HG03060 (cell line): ENCODE results near the gene CCS.
"Not testable (repeated sequence)": the region's sequence is repeated elsewhere in the genome, so short reads cannot be mapped to it uniquely, and the experiment has no call there.

ENCODE experiments used
- ATAC-seq: cut with Tn5 transposase; IDR thresholded peaks from one replicate; pipeline ENCODE4 v1.9.1; 2021; ENCODE audit warnings: low read depth, moderate number of reproducible peaks; ENCODE audit not compliant: unreplicated experiment

Gene CCS

DNA sequence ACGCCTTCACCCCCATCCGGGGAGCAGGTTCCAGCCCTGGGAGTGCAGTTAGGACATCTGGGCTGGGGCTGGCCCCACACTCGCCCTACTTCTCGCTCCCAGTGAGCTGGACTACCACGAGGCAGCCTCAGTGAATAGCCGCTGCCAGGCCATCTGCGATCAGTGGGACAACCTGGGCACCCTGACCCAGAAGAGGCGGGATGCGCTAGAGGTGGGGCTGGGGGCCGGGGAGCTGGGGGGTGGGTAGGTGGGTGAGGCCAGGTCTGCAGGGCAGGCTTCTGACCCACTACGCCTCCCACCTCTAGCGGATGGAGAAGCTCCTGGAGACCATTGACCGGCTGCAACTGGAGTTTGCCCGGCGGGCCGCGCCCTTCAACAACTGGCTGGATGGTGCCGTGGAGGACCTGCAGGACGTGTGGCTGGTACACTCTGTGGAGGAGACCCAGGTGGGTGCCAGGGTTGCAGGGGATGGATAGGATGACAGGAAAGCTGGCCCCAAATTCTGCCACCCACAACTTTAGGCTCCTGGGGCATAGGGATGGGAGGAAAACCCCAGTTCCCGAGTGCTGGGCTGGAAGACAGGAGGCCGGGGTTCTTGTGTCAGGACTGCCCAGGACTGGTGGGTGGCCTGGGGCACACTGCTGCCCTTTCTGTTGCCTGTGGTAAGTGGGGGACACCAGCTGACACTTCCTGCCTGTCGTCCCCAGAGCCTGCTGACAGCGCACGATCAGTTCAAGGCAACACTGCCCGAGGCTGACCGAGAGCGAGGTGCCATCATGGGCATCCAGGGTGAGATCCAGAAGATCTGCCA lies 32.9 kb upstream of the CCS start:
- no peak for ATAC-seq

DNA sequence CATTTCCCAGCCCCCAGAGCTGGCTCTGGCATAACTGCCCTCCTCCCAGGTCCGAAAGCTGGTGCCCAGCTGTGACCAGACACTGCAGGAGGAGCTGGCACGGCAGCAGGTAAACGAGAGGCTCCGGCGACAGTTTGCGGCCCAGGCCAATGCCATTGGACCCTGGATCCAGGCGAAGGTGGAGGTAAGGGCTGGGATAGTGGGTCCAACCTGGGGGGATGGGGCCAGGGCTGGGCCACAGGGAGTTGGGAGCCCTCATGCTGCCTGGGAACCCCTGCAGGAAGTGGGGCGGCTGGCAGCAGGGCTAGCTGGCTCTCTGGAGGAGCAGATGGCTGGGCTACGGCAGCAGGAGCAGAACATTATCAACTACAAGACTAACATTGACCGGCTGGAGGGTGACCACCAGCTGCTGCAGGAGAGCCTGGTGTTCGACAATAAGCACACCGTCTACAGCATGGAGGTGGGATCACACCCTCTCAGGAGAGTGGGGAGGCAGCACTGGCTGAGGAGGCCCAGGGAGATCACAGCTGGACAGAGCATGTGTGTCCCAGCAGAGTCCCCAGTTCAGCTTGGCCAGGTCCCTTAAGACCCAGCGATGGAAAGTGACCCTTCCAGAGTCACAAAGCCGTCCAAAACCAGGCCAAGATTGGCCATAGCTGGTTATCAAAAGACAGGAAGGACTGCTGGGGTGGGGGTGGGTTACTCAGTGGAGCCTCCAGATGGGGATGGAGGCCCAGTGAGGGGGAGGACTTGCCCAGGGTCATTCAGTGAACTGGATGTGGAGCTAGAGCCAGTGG lies 31.6 kb upstream of the CCS start:
- ATAC-seq: no peak

DNA sequence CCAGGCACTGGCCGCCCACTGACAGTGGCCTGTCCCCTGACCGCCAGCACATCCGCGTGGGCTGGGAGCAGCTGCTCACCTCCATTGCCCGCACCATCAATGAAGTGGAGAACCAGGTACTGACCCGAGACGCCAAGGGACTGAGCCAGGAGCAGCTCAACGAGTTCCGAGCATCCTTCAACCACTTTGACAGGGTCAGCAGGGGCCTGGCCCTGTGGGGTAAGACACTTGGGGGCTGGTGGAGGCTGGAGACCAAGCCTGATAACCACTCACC lies 31.1 kb upstream of the CCS start:
- no peak for ATAC-seq

DNA sequence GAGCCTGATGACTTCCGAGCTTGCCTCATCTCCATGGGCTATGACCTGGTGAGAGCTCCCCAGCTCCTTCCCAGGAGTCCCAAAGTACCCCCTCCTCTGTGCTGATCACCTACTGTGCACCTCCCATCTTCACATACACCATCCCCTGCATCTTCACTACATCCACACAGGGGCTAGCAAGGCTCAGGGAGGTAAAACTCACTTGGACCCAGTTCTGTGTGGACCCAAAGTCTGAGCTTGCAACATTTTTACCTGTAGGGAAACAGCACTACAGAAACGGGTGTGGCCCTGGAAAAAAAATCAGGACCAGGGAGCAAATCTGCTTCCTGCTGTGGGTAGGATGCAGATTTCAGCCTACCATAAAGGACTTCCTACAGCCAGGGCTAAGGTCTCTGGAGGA lies 30.7 kb upstream of the CCS start:
- ATAC-seq: no peak

DNA sequence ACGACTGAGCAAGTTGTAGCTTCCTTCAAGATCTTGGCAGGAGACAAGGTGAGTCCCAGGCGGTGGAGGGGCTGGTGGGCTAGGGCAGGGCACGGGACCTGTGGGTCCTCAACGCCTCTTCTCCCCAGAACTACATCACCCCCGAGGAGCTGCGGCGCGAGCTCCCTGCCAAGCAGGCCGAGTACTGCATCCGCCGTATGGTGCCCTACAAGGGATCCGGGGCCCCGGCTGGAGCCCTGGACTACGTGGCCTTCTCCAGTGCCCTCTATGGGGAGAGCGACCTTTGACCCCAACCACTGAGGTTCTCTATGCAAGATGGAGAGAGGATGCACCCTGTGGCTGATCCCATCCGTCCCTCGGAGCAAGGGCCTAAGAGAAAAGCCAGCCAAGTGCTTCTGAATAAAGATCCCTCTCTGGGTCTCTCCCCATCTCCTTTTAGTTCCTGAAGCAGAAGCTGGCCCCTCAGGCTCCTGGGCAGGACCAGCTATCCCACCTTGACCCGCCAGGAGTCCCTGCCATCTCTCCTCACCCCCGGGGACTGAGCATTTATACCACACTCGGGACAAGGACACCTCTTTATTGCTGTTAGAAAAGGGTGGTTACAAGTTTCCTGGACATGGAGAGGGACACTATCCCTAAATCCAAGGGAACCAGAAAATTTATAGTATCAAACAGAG lies 29.9 kb upstream of the CCS start:
- no peak for ATAC-seq

DNA sequence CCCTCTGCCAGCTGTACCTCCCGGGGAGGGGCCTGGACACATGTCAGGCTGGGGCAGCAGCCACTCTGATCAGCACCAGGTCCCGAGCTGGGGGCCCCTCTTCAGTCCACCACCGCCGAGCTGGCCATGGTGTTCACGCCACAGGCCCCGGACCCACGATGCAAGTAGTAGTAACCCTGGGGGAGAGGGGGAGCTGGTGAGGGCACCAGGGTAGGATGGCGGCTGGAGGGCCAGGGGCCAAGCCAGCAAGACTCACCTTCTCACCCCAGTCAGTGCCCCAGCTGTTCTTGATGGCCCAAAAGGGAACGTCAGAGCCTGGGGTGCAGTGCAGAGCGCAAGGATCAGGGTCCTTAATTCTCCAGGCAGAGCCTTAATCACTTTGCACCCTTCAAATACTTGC lies 29.2 kb upstream of the CCS start:
- no peak for ATAC-seq

DNA sequence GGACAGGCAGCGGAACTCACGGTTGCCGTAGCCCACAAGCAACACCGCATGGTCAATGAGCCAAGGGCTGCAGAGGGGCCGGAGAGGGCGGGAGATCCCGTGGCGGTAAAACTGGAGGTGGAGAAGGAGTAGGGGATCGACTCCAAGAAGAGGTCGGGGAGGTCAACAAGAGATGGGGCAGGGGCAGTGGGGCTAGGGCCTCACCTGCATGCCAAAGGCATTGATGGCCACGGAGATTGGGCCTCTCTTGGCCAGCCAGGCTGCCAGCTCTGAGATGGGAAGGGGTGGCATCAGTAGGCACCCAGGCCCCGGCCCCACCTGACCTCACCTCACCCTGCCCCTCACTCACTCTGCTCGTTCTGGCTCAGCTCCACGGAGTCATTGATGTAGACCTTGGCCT lies 28.4 kb upstream of the CCS start:
- no peak for ATAC-seq

DNA sequence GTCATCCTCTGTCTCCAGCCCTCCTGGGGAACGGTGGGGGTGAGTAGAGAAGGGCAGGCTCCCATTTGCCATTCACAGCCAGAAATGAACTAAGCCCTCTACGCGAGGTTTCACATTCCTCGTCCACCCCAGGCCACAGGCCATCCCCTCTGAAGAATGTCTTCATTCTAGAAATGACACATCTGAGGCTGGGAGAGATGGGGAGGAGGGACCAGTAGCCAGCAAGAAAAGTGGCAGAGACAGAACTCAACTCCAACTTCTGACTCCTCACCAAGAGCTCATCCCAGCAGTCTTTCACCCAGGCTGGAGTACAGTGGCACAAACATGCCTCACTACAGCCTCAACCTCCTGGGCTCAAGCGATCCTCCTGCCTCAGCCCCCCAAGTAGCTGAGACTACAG lies 28.0 kb upstream of the CCS start:
- ATAC-seq: no peak

DNA sequence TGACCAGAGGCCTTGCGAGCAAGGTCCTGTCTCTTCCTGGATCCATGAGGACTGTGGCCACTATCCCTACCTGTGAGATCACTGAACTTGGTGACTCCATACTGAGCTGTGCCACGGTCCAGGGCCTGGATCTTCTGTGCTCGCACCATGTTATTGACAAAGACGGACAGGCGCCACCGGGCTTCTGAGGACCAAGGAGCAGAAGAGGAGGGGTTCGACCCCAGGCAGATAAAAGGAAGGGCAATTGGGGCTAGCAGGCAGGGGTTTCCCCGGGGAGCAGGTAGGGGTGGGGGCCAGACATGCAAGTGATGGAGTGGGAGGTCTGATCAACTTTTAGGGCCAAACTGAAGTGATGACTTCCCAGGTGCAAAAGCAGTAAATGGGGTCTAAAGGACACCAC lies 26.8 kb upstream of the CCS start:
- ATAC-seq: no peak

DNA sequence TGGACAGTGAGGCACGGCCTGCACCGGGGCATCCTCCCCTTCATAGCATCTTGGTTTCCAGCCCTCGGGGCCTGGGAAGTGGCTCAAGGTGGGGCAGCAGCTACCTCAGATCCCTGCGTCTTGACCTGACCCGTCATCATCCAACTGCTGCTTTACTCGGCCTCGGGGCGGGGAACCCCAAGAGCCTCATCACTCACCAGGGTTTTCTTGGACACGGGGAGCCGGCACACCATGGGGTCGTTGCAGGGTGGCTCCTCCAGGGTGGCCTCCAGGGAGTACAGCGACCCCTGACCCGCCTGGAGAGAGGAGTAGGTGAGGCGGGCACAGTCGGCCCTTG lies 25.2 kb upstream of the CCS start:
- ATAC-seq: no peak

DNA sequence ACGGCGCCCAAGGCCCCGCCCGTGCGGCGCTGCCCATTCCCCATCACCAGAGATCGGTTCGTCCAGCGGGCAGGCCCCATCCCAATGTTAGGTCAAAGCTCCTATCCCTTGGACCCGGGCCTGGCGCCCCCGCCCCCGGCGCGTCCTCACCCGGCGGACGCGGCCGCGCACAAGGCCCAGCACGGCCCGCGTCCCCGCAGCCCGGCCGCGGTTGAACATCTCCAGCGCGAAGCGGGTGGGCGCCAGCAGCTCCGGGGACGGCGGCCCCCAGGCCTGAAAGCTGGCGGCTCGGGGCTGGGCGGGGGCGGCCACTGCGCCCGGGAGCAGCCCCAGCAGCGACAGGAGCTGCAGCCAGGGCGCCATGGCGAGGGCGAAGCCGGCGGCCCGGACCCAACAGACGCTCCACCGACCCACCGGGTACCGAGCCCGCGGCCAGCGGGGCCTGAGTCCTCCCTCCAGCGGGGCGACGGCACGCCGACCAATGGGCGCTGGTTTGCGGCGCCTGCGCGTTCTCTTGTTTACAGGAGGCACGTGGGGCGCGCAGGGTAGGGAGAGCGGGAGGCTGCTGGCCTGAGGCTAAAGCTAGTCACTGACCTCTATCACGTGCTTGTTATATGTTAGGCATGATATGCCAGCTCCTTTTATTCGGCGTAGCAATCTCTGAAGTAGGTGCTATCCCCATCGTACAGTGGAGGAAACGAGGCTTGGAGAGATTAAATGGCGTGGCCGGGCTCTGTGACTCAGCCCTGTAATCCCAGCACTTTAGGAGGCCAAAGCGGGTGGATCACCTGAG lies 24.7 kb upstream of the CCS start, which contains the start of gene CTSF:
Gene CTSF, minus strand, starts transcription at position 483 of the 793 bp plus-strand sequence. Its CDS starts 120 bp downstream, at position 363.
- no peak for ATAC-seq

DNA sequence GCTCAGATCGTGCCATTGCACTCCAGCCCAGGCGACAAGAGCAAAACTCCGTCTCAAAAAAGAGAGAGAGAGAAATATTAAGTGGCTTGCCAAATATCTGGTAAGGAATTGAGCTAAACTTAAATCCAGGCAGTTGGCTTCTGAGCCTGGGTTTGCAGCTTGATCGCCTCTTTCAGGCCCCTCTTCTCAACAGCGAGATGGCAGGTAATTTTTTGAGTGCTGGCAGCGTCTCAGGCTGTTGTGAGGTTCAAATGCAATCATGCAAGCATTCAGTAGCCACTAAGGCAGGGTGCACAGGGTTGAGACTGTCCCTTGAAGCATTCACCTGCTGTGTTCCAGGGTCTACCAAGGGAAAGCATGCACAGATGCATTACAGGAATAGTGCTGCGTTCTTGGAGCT lies 23.9 kb upstream of the CCS start:
- no peak for ATAC-seq

DNA sequence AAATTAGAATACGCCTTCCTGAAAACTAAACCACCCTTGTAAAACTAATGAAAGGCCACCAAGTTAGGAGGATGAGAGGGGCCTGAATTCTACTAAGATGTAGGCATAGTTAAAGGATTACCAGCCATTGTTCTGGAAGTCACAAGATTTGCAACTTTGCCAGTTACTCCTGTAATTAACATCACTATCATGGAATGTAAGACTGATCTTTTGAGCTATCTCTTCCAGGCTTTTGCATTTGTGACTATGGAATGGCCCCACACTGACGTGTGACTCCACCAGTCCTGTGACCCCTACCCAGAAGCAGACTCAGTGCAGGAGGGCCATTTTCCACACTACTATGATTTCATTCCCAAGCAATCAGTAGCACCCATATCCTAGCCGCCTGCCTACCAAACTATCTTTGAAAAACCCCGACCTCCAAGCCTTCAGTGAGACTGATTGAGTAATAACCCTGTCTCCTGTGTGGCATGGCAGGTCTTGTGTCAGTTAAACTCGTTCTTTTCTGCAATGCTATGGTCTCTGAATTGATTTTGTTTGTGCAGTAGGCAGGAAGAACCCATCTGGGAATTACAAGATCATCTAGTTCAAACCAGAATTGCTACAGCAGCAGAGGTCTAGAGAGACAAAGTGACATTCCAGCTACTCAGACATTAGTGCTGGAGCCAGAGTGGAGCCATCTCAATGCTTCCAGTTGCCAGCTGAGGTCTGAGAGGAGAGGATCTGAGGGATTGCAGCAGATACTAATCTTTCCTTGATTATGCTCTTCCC lies 22.7 kb upstream of the CCS start:
- ATAC-seq: no peak

DNA sequence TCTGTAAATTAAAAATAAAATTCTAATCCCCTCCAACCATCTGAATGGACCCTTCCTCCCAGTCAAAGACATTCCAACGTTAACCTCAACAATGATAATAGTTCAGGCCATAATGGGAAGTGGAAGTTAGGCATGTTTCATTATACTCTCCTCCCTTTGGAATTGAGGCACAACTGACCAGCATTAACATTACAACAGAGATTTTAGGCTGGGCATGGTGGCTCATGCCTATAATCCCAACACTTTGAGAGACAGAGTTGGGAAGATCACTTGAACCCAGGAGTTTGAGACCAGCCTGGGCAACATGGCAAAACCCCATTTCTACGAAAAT lies 22.2 kb upstream of the CCS start:
- ATAC-seq: no peak

DNA sequence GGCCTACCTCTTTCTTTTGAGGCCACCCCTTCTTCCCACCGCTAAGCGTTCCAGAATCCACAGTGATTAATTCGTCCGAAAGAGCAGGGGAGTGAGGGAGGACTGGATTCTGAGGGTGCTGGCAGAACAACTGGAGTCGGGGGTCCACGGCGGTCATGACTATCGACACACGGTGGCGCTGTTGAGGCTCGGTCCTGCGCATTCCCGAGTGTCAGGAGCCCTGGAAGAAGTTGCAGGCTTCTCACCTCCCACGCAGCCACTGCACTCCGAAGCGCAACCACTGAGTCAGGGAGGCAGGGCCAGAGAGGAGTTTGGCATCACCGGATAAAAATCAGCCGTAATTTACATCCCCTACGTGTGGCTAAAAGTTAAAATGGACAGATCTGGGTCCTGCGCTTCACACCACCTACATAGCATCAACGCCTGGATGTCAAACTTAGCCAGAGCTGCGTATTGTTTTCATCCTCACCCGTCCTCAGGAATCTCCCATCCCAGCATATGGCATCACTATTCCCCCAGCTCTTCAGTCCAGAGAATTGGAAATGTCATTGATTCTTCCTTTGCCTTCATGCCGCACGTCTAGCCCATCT lies 13.9 kb upstream of the CCS start:
- ATAC-seq: no peak

DNA sequence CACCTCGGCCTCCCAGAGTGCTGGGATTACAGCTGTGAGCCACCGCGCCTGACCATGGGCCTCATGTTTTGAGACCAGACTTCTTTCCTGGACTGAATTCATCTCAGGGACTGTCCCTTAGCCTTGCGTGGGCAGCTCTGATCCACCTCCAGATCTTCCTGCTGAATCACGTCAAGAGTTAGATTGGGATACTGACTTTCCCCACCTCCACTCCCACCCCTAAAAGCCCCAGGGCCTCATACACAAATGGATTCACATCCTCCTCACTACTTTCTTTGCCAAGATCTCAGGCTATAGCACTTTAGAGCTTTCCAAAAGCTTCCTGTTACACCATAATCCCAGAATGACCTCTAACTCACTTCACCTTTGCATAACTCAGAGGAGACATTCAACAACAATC lies 12.2 kb upstream of the CCS start:
- ATAC-seq: no peak

DNA sequence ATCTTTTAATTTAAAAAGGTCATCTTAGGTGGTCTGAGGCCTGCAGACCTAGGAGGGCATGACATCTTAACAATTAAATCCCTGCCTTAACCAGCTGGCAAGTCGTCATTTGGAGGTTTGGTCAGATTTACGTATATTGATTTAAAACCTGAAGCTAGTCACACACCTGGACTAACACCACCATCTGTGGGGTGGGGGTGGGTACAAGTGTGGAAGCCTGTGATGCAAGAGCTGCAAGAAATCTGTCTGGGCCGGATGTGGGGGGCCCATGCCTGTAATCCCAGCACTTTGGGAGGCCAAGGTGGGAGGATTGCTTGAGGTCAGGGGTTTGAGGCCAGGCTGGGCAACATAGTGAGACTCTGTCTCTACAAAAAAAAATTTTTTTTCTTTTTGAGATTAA lies 11.7 kb upstream of the CCS start:
- ATAC-seq: no peak

DNA sequence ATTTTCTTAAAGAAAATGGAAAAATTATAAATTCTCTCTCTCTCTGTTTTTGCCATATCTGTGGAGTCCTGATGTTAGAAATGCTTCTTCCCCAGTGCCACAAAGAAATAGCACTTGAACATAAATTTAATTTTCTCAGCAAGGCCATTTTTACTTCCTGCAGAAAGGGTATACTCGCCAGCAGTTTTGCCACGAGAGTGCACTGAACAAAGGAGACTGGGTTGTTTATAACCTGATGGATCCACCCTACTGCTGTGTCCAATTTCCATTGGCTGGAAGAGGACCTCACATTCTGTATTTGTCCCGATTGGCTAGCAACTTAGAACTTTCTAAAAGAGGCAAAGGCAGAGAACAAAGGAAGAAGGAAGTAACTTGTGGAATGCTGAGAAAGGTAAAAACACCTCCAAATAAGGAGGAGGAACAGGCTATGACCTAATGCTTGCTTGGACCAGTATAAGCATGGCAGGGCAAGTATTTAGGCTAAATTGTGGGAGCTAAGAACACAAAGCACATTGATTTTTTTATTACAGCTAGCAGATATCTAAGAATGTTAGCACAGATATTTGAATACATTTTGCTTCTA lies 10.3 kb upstream of the CCS start:
- not testable (repeated sequence) for ATAC-seq

DNA sequence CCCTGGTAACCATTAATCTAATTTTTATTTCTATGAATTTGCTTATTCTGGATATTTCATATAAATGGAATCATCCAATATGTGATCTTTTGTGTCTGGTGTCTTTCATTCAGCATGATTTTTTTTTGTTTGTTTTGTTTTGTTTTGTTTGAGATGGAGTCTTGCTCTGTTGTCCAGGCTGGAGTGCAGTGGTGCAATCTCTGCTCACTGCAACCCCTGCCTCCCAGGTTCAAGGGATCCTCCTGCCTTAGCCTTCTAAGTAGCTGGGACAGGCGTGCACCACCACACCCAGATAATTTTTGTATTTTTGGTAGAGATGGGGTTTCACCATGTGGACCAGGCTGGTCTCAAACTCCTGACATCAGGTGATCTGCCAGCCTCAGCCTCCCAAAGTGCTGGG lies 7.5 kb upstream of the CCS start:
- ATAC-seq: not testable (repeated sequence)

DNA sequence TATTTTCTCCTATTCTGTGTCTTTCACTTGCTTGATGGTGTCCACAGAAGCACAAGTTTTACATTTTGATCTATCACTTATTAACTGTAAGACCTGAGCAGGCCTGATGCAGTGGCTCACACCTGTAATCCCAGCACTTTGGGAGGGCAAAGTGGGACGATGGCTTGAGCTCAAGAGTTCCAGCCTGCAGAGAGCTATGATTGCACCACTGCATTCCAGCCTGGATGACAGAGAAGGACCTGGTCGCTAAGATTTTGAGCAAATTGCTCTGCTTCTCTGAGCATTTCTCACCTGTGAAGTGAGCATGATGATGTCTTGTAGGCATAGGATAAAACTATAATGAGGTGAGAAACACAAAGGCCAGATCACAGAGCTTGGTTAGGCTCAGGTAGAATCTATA lies 6.8 kb upstream of the CCS start:
- ATAC-seq: no peak
